ENCODE measurements around the gene ENPP7.
"Not testable (repeated sequence)": the region's sequence is repeated elsewhere in the genome, so short reads cannot be mapped to it uniquely, and the experiment has no call there.

The ENPP7 gene

GRCh38 chr17:79749958-79750357, 19.2 kb downstream of the ENPP7 start:
- DNase-seq, result no peak

GRCh38 chr17:79750650-79751545, 20.2 kb downstream of the ENPP7 start:
- no peak for DNase-seq

- DNase-seq, result no peak
Measured at GRCh38 chr17:79752175-79752574, 21.4 kb downstream of the ENPP7 start.

GRCh38 chr17:79754370-79754769, 23.6 kb downstream of the ENPP7 start:
- DNase-seq, result no peak

- DNase-seq, result not testable (repeated sequence)
Measured at GRCh38 chr17:79754903-79755302, 24.2 kb downstream of the ENPP7 start.

GRCh38 chr17:79755591-79755990, 24.8 kb downstream of the ENPP7 start:
- no peak for DNase-seq

GRCh38 chr17:79757140-79757745, 26.5 kb downstream of the ENPP7 start:
- no peak for DNase-seq

GRCh38 chr17:79758271-79758670, 27.5 kb downstream of the ENPP7 start:
- no peak for DNase-seq

GRCh38 chr17:79760197-79760906, 29.6 kb downstream of the ENPP7 start:
- DNase-seq, result no peak

GRCh38 chr17:79761894-79762589, 31.3 kb downstream of the ENPP7 start:
- no peak for DNase-seq

GRCh38 chr17:79765708-79766107, 35.0 kb downstream of the ENPP7 start:
- DNase-seq, result no peak

- no peak for DNase-seq
Measured at GRCh38 chr17:79769570-79770506, 39.1 kb downstream of the ENPP7 start.

GRCh38 chr17:79771276-79771675, 40.5 kb downstream of the ENPP7 start:
- no peak for DNase-seq

GRCh38 chr17:79772726-79773125, 42.0 kb downstream of the ENPP7 start:
- DNase-seq, result not testable (repeated sequence)

GRCh38 chr17:79774561-79774975, 43.8 kb downstream of the ENPP7 start:
- no peak for DNase-seq

GRCh38 chr17:79775632-79776031, 44.9 kb downstream of the ENPP7 start:
- DNase-seq, result peak; percentile 40

- DNase-seq, result peak; percentile 44
Measured at GRCh38 chr17:79776376-79777119, 45.8 kb downstream of the ENPP7 start.

- peak; percentile 79 for DNase-seq
Measured at GRCh38 chr17:79777120-79777893, 46.6 kb downstream of the ENPP7 start.

GRCh38 chr17:79777894-79778503, 47.3 kb downstream of the ENPP7 start, which contains the start of gene CBX2:
CBX2 (plus strand) TSS chr17:79778148; CDS start chr17:79778236, 88 bp downstream.
- DNase-seq, result peak; percentile 72
